ENCODE results near the gene GRIK5. TPM values are rescaled to one million over a fixed set of nuclear protein-coding genes. Genes with fewer than 3 reads are reported as not detected.

The GRIK5 gene
- total RNA-seq, 6 experiments from 2014 or later = 0.15 to 0.42 (median 0.17) TPM; not detected in 2

- H3K27ac ChIP-seq = no peak overlapping the region
- H3K4me1 ChIP-seq = no peaks in the 10 kb centered on the region
- intact Hi-C loops (cut with DNase I) = no loop called here
- H3K27me3 ChIP-seq = peaks cover 0 to 4% of the 10 kb centered on the region in 2 donors
- peak in 1 of 4 donors; percentile 18 for ATAC-seq
- no peaks in the 10 kb centered on the region for H3K9me3 ChIP-seq
- WGBS (ENCODE audit: insufficient coverage, low coverage, low lambda C conversion rate, missing lambda C conversion rate) = 92% methylated on average over 17 of the region's 22 CpGs
- TF ChIP-seq, protein P1, sequence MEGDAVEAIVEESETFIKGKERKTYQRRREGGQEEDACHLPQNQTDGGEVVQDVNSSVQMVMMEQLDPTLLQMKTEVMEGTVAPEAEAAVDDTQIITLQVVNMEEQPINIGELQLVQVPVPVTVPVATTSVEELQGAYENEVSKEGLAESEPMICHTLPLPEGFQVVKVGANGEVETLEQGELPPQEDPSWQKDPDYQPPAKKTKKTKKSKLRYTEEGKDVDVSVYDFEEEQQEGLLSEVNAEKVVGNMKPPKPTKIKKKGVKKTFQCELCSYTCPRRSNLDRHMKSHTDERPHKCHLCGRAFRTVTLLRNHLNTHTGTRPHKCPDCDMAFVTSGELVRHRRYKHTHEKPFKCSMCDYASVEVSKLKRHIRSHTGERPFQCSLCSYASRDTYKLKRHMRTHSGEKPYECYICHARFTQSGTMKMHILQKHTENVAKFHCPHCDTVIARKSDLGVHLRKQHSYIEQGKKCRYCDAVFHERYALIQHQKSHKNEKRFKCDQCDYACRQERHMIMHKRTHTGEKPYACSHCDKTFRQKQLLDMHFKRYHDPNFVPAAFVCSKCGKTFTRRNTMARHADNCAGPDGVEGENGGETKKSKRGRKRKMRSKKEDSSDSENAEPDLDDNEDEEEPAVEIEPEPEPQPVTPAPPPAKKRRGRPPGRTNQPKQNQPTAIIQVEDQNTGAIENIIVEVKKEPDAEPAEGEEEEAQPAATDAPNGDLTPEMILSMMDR (IDR thresholded peaks at IDR 0.05) = no peak
- no peak for TF ChIP-seq POLR2A (IDR thresholded peaks at IDR 0.05)
- H3K36me3 ChIP-seq = no peaks in the 10 kb centered on the region
- no peak overlapping the region for H3K4me3 ChIP-seq
- DNase-seq = no peak
These were observed 64.5 kb downstream of the GRIK5 start for GRCh38 chr19:42005504-42005903.

DNA sequence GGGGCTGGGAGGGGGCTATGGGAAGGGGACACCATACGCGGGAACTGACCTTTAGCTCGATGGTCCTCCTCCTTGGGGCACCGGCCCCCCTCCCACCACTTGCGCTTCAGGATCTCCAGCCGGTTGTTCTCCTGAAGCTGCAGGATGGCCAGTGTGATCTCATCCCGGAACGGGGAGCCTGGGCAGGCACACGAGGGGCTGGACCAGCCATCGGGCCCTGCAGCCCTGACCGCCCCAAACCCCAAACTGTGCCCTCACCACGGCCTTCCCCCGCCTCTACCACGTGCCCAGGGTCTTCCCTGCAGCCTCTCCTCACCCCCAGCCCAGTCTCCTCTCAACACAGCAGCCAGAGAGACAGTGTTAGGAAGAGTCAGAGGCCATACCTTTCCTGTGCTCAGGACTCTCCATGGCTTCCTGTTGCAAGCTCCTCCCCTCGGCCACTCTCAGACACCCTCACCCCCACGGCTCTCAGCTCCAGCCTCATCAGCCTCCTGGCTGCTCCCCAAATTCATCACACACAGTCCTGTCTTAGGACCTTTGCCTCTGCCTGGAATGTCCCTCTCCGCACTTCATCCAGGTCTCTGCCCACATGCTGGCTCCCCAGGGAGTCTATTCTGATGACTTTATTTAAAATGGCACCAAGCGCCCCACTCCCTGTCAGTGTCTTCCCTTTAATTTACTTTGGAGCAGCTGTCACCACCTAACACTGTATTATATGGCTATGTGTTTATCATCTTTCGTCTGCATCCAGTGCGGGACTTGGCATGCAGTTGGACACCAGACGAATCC, 66.3 kb downstream of the GRIK5 start:
- Histone ChIP-seq H3K4me3 (no peak overlapping the region), H3K9me3 (no peaks in the 10 kb centered on the region), H3K4me1 (no peaks in the 10 kb centered on the region), H3K27me3 (peaks cover 0 to 4% of the 10 kb centered on the region in 2 donors), H3K36me3 (no peaks in the 10 kb centered on the region), H3K27ac (no peak overlapping the region)
- no peak for DNase-seq
- intact Hi-C loops (cut with DNase I) = no loop called here
- TF ChIP-seq POLR2A (IDR thresholded peaks at IDR 0.05) = no peak
- TF ChIP-seq, protein P1 (IDR thresholded peaks at IDR 0.05) = no peak
- ATAC-seq = no peak
- WGBS (ENCODE audit: insufficient coverage, low coverage, low lambda C conversion rate, missing lambda C conversion rate) = 49% methylated on average over 10 of the region's 21 CpGs

- no peak overlapping the region for H3K4me3 ChIP-seq
- H3K27me3 ChIP-seq = peaks cover 0 to 4% of the 10 kb centered on the region in 2 donors
- H3K4me1 ChIP-seq = no peaks in the 10 kb centered on the region
- WGBS (ENCODE audit: insufficient coverage, low coverage, low lambda C conversion rate, missing lambda C conversion rate) = 38% methylated on average over 5 of the region's 7 CpGs
- no peak for ATAC-seq
- no peak overlapping the region for H3K27ac ChIP-seq
- no peak for DNase-seq
- no peaks in the 10 kb centered on the region for H3K9me3 ChIP-seq
- TF ChIP-seq POLR2A (IDR thresholded peaks at IDR 0.05) = no peak
- TF ChIP-seq, protein P1 (IDR thresholded peaks at IDR 0.05) = no peak
- no peaks in the 10 kb centered on the region for H3K36me3 ChIP-seq
- intact Hi-C loops (cut with DNase I) = no loop called here
These were observed 70.2 kb downstream of the GRIK5 start for GRCh38 chr19:41999878-42000208.

DNA sequence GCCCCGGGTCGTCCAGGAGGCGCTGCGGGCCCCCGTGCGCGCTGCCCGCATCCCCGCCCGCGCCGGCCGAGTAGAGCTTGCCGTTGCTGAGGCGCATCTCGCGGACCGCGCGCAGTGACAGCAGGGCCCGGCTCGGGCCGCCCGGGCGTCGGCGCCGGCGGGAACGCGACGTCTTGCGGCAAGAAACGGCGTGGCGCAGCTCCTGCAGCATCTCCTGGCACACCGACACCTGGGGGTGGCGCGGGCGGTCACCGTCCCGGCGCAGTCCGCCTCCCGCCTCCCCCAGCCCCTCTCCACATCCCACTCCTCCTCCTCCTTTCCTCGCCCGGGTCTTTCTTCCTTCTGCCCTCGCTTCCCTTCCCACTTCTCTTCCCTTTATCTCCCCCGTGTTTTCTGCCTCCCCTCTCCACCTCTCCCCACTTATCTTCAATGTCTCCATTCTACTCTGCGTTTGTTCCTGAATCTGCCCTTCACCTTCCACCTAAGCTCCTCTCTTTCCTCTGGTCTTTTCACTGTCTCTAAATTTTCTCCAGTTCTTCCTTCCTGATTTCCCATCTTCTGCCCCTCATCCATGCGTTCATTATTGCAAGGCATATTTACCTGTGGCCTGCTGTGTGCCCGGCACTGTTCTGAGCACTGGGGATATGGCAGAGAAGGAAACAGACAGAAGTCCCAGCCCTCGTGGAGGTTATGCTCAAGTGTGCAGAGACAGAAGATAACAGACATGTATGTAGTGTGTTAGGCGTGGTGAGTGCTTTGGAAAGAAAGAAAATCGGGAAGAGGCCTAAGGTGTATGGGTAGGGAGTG, 70.7 kb downstream of the GRIK5 start:
- intact Hi-C loops (cut with DNase I) = no loop called here
- WGBS (ENCODE audit: insufficient coverage, low coverage, low lambda C conversion rate, missing lambda C conversion rate) = 42% methylated on average over 6 of the region's 55 CpGs
- H3K27ac ChIP-seq = no peak overlapping the region
- peaks cover 0 to 4% of the 10 kb centered on the region in 2 donors for H3K27me3 ChIP-seq
- no peak for TF ChIP-seq POLR2A (IDR thresholded peaks at IDR 0.05)
- TF ChIP-seq, protein P1 (IDR thresholded peaks at IDR 0.05) = no peak
- H3K36me3 ChIP-seq = no peaks in the 10 kb centered on the region
- DNase-seq (no peak), ATAC-seq (no peak)
- H3K4me1 ChIP-seq = no peaks in the 10 kb centered on the region
- H3K9me3 ChIP-seq = no peaks in the 10 kb centered on the region
- H3K4me3 ChIP-seq = no peak overlapping the region

All from right lobe of liver (tissue), 6 donors.